Breast epithelium (tissue), 4 donors: ENCODE measurements around the gene PRKD3. TPM values are rescaled to one million over a fixed set of nuclear protein-coding genes. Genes with fewer than 3 reads are reported as not detected.

Source experiments
- DNase-seq, 2 donors: peaks; one replicate each; pipeline ENCODE4 v3.0.0-alpha.2; 2019; ENCODE audit warnings: low spot score in 2 of 2
- H3K27ac ChIP-seq, 2 donors: fragments of 200-600 bp; sonication (generic) in 1 of 2; one replicate each; pipeline ENCODE4 v1.5.1; 2016 to 2019; ENCODE audit warnings: mild to moderate bottlenecking in 1 of 2
- H3K27me3 ChIP-seq, 2 donors: fragments of 200-600 bp; sonication (generic) in 1 of 2; one replicate each; pipeline versions ENCODE4 v1.5.1 to v1.6.0; 2017 to 2019; ENCODE audit warnings: control low read depth in 1 of 2, mild to moderate bottlenecking in 1 of 2
- H3K36me3 ChIP-seq: fragments of 200-600 bp; one replicate; pipeline ENCODE4 v1.5.1; 2019
- H3K4me1 ChIP-seq, 2 donors: fragments of 200-600 bp; sonication (generic); one replicate each; pipeline ENCODE4 v1.5.1; 2016 to 2019; ENCODE audit warnings: control low read depth in 1 of 2
- H3K4me3 ChIP-seq, 3 donors: fragments of 200-600 bp; sonication (generic); 1 replicate in 2 of 3; 2 replicates in 1 of 3; pipeline ENCODE4 v1.5.1; 2016 to 2019; ENCODE audit warnings: mild to moderate bottlenecking in 3 of 3, moderate library complexity in 2 of 3
- H3K9me3 ChIP-seq, 2 donors: fragments of 200-600 bp; sonication (generic) in 1 of 2; one replicate each; pipeline ENCODE4 v1.5.1; 2016 to 2019; ENCODE audit warnings: control low read depth in 1 of 2
- CTCF ChIP-seq, 3 donors: fragments of 450-650 bp; IDR thresholded peaks; one replicate each; pipeline ENCODE4 v1.5.1; 2016 to 2017; ENCODE audit warnings: antibody characterized with exemption in 3 of 3, mild to moderate bottlenecking in 3 of 3, moderate library complexity in 3 of 3
- POLR2A ChIP-seq: fragments of 450-650 bp; IDR thresholded peaks from one replicate; pipeline ENCODE4 v1.6.1; 2016; ENCODE audit warnings: antibody characterized with exemption, mild to moderate bottlenecking, moderate library complexity
- POLR2AphosphoS5 ChIP-seq, 3 donors: sonication (generic); formaldehyde crosslinking; IDR thresholded peaks; one replicate each; pipeline ENCODE4 v1.6.1; 2017; ENCODE audit warnings: antibody characterized with exemption in 3 of 3
- intact Hi-C: fragments of 100-400 bp; cut with DNase I; formaldehyde crosslinking; loops from one replicate; pipeline ENCODE4 v1.15.1; 2023; ENCODE audit warnings: low total_unique reads
- total RNA-seq, 3 donors: library from RNA; depleted of rRNA; stranded (reverse); fragments of >200 nt; gene quantifications; one replicate each; pipeline ENCODE4 v1.1.0, GENCODE V29; 2016

The PRKD3 gene
- total RNA-seq, 3 donors from 2014 or later = 46.5 to 57.4 (median 56.2) TPM

GRCh38 chr2:37366773-37367172 lies 42.1 kb upstream of the PRKD3 start:
- no peaks in the 10 kb centered on the region for H3K4me1 ChIP-seq
- DNase-seq = no peak
- H3K27ac ChIP-seq = no peak overlapping the region
- H3K4me3 ChIP-seq = no peak overlapping the region
- intact Hi-C loops = no loop called here
- H3K36me3 ChIP-seq = no peaks in the 10 kb centered on the region
- TF ChIP-seq CTCF (IDR thresholded peaks at IDR 0.05) = no peak
- TF ChIP-seq POLR2A = no peak
- TF ChIP-seq POLR2AphosphoS5 (IDR thresholded peaks at IDR 0.05) = no peak
- no peaks in the 10 kb centered on the region for H3K27me3 ChIP-seq
- H3K9me3 ChIP-seq = no peaks in the 10 kb centered on the region

GRCh38 chr2:37365669-37366068 lies 41.0 kb upstream of the PRKD3 start:
- DNase-seq = no peak
- TF ChIP-seq POLR2A (no peak), POLR2AphosphoS5 (IDR thresholded peaks at IDR 0.05) (no peak), CTCF (IDR thresholded peaks at IDR 0.05) (no peak)
- Histone ChIP-seq H3K4me1 (no peaks in the 10 kb centered on the region), H3K4me3 (no peak overlapping the region), H3K9me3 (no peaks in the 10 kb centered on the region), H3K27me3 (no peaks in the 10 kb centered on the region), H3K27ac (no peak overlapping the region), H3K36me3 (no peaks in the 10 kb centered on the region)
- intact Hi-C loops = no loop called here

GRCh38 chr2:37364351-37364750 lies 39.7 kb upstream of the PRKD3 start:
- Histone ChIP-seq H3K9me3 (no peaks in the 10 kb centered on the region), H3K27me3 (no peaks in the 10 kb centered on the region), H3K27ac (no peak overlapping the region), H3K4me3 (no peak overlapping the region), H3K4me1 (no peaks in the 10 kb centered on the region), H3K36me3 (no peaks in the 10 kb centered on the region)
- intact Hi-C loops = no loop called here
- no peak for DNase-seq
- no peak for TF ChIP-seq POLR2AphosphoS5 (IDR thresholded peaks at IDR 0.05)
- TF ChIP-seq POLR2A = no peak
- TF ChIP-seq CTCF (IDR thresholded peaks at IDR 0.05) = no peak

GRCh38 chr2:37361994-37362698 lies 37.5 kb upstream of the PRKD3 start:
- no peak for TF ChIP-seq CTCF (IDR thresholded peaks at IDR 0.05)
- TF ChIP-seq POLR2AphosphoS5 (IDR thresholded peaks at IDR 0.05) = no peak
- Histone ChIP-seq H3K27ac (no peak overlapping the region), H3K4me3 (no peak overlapping the region), H3K27me3 (no peaks in the 10 kb centered on the region), H3K4me1 (no peaks in the 10 kb centered on the region), H3K36me3 (no peaks in the 10 kb centered on the region), H3K9me3 (no peaks in the 10 kb centered on the region)
- DNase-seq = no peak
- intact Hi-C loops = no loop called here

GRCh38 chr2:37361216-37361815 lies 36.7 kb upstream of the PRKD3 start:
- Histone ChIP-seq H3K4me3 (no peak overlapping the region), H3K27me3 (no peaks in the 10 kb centered on the region), H3K27ac (no peak overlapping the region), H3K36me3 (no peaks in the 10 kb centered on the region), H3K4me1 (no peaks in the 10 kb centered on the region), H3K9me3 (no peaks in the 10 kb centered on the region)
- TF ChIP-seq CTCF (IDR thresholded peaks at IDR 0.05) (no peak), POLR2A (no peak), POLR2AphosphoS5 (IDR thresholded peaks at IDR 0.05) (no peak)
- no peak for DNase-seq
- intact Hi-C loops = no loop called here
